A673 (cell line): Measurements from ENCODE around the gene DHRS7. TPM values are rescaled to one million over a fixed set of nuclear protein-coding genes. Genes with fewer than 3 reads are reported as not detected.

Experiments
- BruUV-seq: library from RNA; stranded (reverse); fragments of 400-500 nt; replicated peaks from 2 replicates; lab custom pipeline; 2021; lab: Mats Ljungman, UMichigan
- CTCF ChIA-PET: fragments of 300-600 bp; sonication (Branson Sonifier 250); formaldehyde crosslinking; loops from one replicate; lab custom pipeline; 2022; ENCODE audit warnings: antibody characterized with exemption; lab: Charles Lee
- POLR2A ChIA-PET: fragments of 300-600 bp; sonication (Branson Sonifier 250); formaldehyde crosslinking; loops from one replicate; lab custom pipeline; 2022; ENCODE audit warnings: antibody characterized with exemption; ENCODE audit not compliant: low non-redundant PET; lab: Charles Lee
- DNase-seq: peaks from one replicate; pipeline ENCODE4 v3.0.0-alpha.2; 2015; ENCODE audit warnings: low spot score
- H3K27ac ChIP-seq: fragments of 200-600 bp; sonication (generic); 2 replicates; pipeline ENCODE4 v1.5.1; 2016; ENCODE audit warnings: mixed run types, low read depth, mild to moderate bottlenecking, mixed read lengths, antibody characterized with exemption, low read length; ENCODE audit not compliant: poor library complexity, severe bottlenecking
- H3K27me3 ChIP-seq: fragments of 200-600 bp; sonication (generic); replicated peaks from 2 replicates; pipeline ENCODE4 v1.6.1; 2017; ENCODE audit warnings: mixed run types, low read depth, mild to moderate bottlenecking, mixed read lengths, antibody characterized with exemption, low read length; ENCODE audit not compliant: insufficient read depth, poor library complexity
- H3K36me3 ChIP-seq: fragments of 200-600 bp; sonication (generic); 2 replicates; pipeline ENCODE4 v1.6.1; 2016; ENCODE audit warnings: mixed run types, mild to moderate bottlenecking, mixed read lengths, antibody characterized with exemption, low read length; ENCODE audit not compliant: insufficient read depth, poor library complexity, severe bottlenecking
- H3K4me1 ChIP-seq: fragments of 200-600 bp; sonication (generic); 2 replicates; pipeline ENCODE4 v1.6.1; 2017; ENCODE audit warnings: mixed run types, mild to moderate bottlenecking, mixed read lengths, antibody characterized with exemption, low read length; ENCODE audit not compliant: insufficient read depth, poor library complexity, severe bottlenecking
- H3K4me3 ChIP-seq: fragments of 200-600 bp; sonication (generic); 2 replicates; pipeline ENCODE4 v1.5.1; 2016; ENCODE audit warnings: low read depth, mixed run types, mild to moderate bottlenecking, mixed read lengths, low read length; ENCODE audit not compliant: poor library complexity, severe bottlenecking
- H3K9me3 ChIP-seq: fragments of 200-600 bp; sonication (generic); 2 replicates; pipeline ENCODE4 v1.6.1; 2016; ENCODE audit warnings: mixed run types, low read depth, mild to moderate bottlenecking, mixed read lengths, antibody characterized with exemption, low read length; ENCODE audit not compliant: poor library complexity, severe bottlenecking
- CTCF ChIP-seq: fragments of 300-800, 200-600 bp; sonication (generic); conservative IDR thresholded peaks from 2 replicates; pipeline ENCODE4 v1.5.1; 2017; ENCODE audit warnings: low read depth, mild to moderate bottlenecking, antibody characterized with exemption, low read length, moderate library complexity, mixed read lengths
- EZH2 ChIP-seq: fragments of 200-600 bp; sonication (generic); IDR thresholded peaks from 2 replicates; pipeline ENCODE4 v1.6.1; 2017; ENCODE audit warnings: borderline replicate concordance, low read depth, mild to moderate bottlenecking, mixed read lengths, antibody characterized with exemption, low read length; ENCODE audit not compliant: poor library complexity, severe bottlenecking
- intact Hi-C: fragments of 100-400 bp; cut with micrococcal nuclease; formaldehyde crosslinking; loops from one replicate; pipeline ENCODE4 v1.10.0; 2022; ENCODE audit not compliant: unreplicated experiment
- total RNA-seq: library from RNA; stranded (reverse); gene quantifications from 2 replicates; pipeline ENCODE4 v1.2.3, GENCODE V29; 2021

Gene DHRS7
- total RNA-seq, 1 experiment from 2014 or later = 17.9 TPM

DNA sequence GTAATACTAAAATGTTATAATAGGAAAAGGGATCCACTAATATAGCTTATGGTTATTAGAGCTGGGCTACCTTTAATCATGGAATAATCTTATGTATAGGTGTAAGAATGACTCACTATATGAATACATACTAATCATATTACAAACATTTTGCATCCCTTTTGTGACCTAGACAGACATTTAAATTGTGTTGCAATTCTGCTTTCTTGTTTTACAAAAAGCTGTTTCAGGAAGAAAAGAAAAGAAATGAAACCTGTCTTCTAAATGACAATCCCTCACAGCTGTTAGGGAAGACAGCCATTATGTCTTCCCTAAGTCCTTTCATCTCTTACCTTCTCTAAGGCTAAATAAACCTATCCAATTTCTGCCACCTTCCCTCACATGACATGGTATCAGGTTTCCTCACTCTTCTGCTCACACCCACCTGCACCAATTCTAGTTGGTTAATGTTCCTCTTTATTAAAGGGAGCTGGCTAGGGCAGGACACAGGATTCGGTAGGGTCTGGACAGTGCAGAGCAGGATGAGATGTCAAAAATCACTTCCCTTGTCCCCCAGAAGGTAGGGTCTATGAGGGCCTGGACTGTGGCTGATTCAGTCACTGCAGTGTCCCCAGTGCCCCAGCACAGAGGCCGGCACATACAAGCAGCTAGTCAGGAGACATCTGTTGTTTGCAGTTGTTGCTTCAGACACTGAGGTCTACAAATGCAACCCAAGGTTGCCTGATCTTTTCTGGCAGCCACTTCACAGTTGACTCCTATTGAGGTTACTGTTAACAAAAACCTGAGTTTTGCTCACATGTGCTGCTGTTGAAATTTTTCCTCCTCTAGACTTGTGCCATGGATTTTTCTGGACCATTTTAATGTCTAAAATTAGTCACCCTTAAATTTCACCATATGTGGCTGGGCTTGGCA is 3.7 kb downstream of the DHRS7 start:
- Histone ChIP-seq H3K27me3 (no peaks in the 10 kb centered on the region), H3K4me1 (no peaks in the 10 kb centered on the region), H3K27ac (no peak overlapping the region), H3K4me3 (no peak overlapping the region), H3K36me3 (no peaks in the 10 kb centered on the region), H3K9me3 (no peaks in the 10 kb centered on the region)
- BruUV-seq = no TSS peak
- intact Hi-C loops = no loop called here
- TF ChIP-seq EZH2 (no peak), CTCF (no peak)
- POLR2A ChIA-PET = no interaction called here
- CTCF ChIA-PET = no interaction called here
- DNase-seq = no peak

- POLR2A ChIA-PET = no interaction called here
- intact Hi-C loops = no loop called here
- Histone ChIP-seq H3K27ac (no peak overlapping the region), H3K9me3 (no peaks in the 10 kb centered on the region), H3K4me3 (no peak overlapping the region), H3K4me1 (no peaks in the 10 kb centered on the region), H3K27me3 (no peaks in the 10 kb centered on the region), H3K36me3 (no peaks in the 10 kb centered on the region)
- CTCF ChIA-PET = no interaction called here
- no peak for DNase-seq
- no TSS peak for BruUV-seq
- no peak for TF ChIP-seq CTCF
- no peak for TF ChIP-seq EZH2
These were observed 4.8 kb downstream of the DHRS7 start for GRCh38 chr14:60160422-60160821.

- intact Hi-C loops = no loop called here
- Histone ChIP-seq H3K36me3 (no peaks in the 10 kb centered on the region), H3K4me1 (peaks cover 14% of the 10 kb centered on the region), H3K9me3 (no peaks in the 10 kb centered on the region), H3K27me3 (no peaks in the 10 kb centered on the region), H3K4me3 (no peak overlapping the region), H3K27ac (no peak overlapping the region)
- BruUV-seq = no TSS peak
- CTCF ChIA-PET = no interaction called here
- TF ChIP-seq CTCF (no peak), EZH2 (no peak)
- POLR2A ChIA-PET = no interaction called here
- DNase-seq = no peak
These were observed 10.5 kb downstream of the DHRS7 start for GRCh38 chr14:60154671-60155070.
